Measurements from ENCODE around the gene PPP1R26. TPM values are rescaled to one million over a fixed set of nuclear protein-coding genes. Genes with fewer than 3 reads are reported as not detected.

PPP1R26 gene
- total and polyA plus RNA-seq, 9 of the 15 experiments (the other 6 are each of a cell fraction or from before 2014, with no cell fraction given), result 0.77 to 26.8 (median 9.3) TPM

DNA sequence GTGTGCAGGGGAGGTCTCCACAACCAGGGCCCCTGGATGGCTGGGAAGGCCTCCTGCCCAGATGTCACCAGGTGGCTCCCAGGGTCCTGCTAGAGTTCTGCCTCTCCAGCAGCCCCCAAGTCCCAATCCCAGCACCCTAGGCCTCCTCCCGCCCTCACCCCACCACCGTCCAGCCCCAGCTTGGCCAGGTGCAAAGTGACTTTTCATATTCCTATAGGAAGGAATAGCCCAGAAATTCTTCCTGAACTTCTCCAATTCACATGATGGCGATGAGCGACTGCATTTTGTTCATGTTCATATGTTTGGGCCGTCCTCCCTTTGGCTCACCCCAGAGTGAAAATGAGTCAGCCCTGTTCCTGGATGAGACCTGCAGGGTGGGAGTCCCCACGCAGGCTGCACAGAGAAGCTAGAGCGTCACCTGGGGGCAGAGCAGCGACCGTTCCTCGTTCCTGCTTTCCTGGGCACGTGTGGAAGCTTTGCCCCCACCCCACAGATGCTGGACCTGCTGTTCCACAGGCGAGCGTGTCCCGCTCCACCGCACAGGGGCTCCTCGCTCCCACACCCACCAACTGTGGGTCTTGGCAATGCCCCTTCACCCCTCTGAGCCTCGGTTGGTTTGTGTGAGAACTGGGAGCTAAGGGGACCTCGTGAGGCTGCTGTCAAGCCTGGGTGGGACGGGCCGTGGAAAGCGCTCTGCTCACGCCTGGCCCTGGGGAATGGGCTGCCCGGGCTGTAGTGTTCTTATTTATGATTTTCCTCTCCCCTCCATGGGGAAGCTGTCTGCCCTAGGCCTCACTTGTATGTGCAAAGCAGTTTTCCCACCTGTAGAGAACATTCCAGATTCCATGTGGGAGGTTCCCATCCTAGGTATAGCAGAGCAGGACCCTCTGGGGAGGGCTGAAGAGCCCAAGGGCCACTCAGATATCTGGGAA is 27.8 kb downstream of the PPP1R26 start:
- TF ChIP-seq ZNF253 (CRISPR knock-in tag; conservative IDR thresholded peaks at IDR 0.05) (no peak), ZNF175 (CRISPR knock-in tag; IDR thresholded peaks at IDR 0.05; ENCODE audit: low read depth) (no peak), HDGF (IDR thresholded peaks at IDR 0.05) (no peak), NFE2L1 (tag; IDR thresholded peaks at IDR 0.05; ENCODE audit: borderline replicate concordance, low read depth) (no peak), ZNF57 (CRISPR knock-in tag; IDR thresholded peaks at IDR 0.05) (no peak), JUND (IDR thresholded peaks at IDR 0.05; ENCODE audit: borderline replicate concordance, low read depth, low read length) (peak; percentile 17; the same call in 1 of the 2 replicates), JUND (tag; IDR thresholded peaks at IDR 0.05; ENCODE audit: borderline replicate concordance, low read depth, low read length) (no peak)
- TF ChIP-seq, protein P1, sequence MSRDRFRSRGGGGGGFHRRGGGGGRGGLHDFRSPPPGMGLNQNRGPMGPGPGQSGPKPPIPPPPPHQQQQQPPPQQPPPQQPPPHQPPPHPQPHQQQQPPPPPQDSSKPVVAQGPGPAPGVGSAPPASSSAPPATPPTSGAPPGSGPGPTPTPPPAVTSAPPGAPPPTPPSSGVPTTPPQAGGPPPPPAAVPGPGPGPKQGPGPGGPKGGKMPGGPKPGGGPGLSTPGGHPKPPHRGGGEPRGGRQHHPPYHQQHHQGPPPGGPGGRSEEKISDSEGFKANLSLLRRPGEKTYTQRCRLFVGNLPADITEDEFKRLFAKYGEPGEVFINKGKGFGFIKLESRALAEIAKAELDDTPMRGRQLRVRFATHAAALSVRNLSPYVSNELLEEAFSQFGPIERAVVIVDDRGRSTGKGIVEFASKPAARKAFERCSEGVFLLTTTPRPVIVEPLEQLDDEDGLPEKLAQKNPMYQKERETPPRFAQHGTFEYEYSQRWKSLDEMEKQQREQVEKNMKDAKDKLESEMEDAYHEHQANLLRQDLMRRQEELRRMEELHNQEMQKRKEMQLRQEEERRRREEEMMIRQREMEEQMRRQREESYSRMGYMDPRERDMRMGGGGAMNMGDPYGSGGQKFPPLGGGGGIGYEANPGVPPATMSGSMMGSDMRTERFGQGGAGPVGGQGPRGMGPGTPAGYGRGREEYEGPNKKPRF (IDR thresholded peaks at IDR 0.05; ENCODE audit: low read depth, low read length), result no peak
- intact Hi-C loops (cut with micrococcal nuclease), result no loop called here
- BruUV-seq (replicated peaks), result no TSS peak
- H3K79me2 ChIP-seq (ENCODE audit: control insufficient read depth, insufficient read depth, low read length), result peaks cover 22% of the 10 kb centered on the region
- DNase-seq (ENCODE audit: extremely low read depth in 1 of 4, low spot score in 3 of 4) (peak in 1 of 4 experiments; percentile 21), ATAC-seq (no peak), FAIRE-seq (peak; percentile 26)
- H3K27ac ChIP-seq (ENCODE audit: extremely low read depth, low read depth, low read length), result peak overlapping the region; percentile 74
- H3K4me1 ChIP-seq (replicated peaks in 1 of 2; ENCODE audit: control insufficient read depth in 2 of 2, insufficient read depth in 2 of 2, low read length in 2 of 2), result peaks cover 34 to 53% of the 10 kb centered on the region in 2 experiments
- no peak overlapping the region for H3K4me3 ChIP-seq
- H3K9me1 ChIP-seq (ENCODE audit: control insufficient read depth, insufficient read depth, low read length), result no peaks in the 10 kb centered on the region
- no peaks in the 10 kb centered on the region for H3K27me3 ChIP-seq (ENCODE audit: control insufficient read depth in 2 of 2, insufficient read depth in 2 of 2, low read length in 2 of 2)
- CTCF ChIA-PET (ENCODE audit: low intra/inter-chr PET ratio), result no interaction called here
- H3K9me3 ChIP-seq (replicated peaks; ENCODE audit: control insufficient read depth, insufficient read depth, low read depth, low read length), result no peaks in the 10 kb centered on the region
- peaks cover 32% of the 10 kb centered on the region; the same call in 2 of the 3 replicates for H3K36me3 ChIP-seq (ENCODE audit: control insufficient read depth, insufficient read depth, low read length)
- H3K4me2 ChIP-seq (ENCODE audit: insufficient read depth, low read length), result peak overlapping the region; percentile 64; the same call in 1 of the 2 replicates
- H4K20me1 ChIP-seq (replicated peaks; ENCODE audit: control insufficient read depth, insufficient read depth, low read length), result peaks cover 13% of the 10 kb centered on the region
- H3K9ac ChIP-seq (ENCODE audit: insufficient read depth in 1 of 2, low read depth in 2 of 2, low read length in 2 of 2), result peak overlapping the region; percentile 36 to 86; a peak in 3 of 4 replicates
- POLR2A ChIA-PET, result interaction anchor here (1.2 kb wide), 1 partner anchor 58 kb away, joined by 3 read pairs; no protein-coding TSS in a partner anchor
- WGBS (ENCODE audit: insufficient coverage, low coverage, missing lambda C conversion rate), result 84% methylated on average over 15 of the region's 23 CpGs
- H2AFZ ChIP-seq (ENCODE audit: low read depth, low read length), result peak overlapping the region; percentile 77
- in situ Hi-C loops (cut with MboI), result no loop called here

All from K562 (cell line).